Midbrain (tissue), 1 donor: ENCODE measurements around the gene SCTR.

ENCODE experiments used
- DNase-seq: peaks from one replicate; lab custom pipeline; 2025; lab: John Stamatoyannopoulos, UW

SCTR gene

DNA sequence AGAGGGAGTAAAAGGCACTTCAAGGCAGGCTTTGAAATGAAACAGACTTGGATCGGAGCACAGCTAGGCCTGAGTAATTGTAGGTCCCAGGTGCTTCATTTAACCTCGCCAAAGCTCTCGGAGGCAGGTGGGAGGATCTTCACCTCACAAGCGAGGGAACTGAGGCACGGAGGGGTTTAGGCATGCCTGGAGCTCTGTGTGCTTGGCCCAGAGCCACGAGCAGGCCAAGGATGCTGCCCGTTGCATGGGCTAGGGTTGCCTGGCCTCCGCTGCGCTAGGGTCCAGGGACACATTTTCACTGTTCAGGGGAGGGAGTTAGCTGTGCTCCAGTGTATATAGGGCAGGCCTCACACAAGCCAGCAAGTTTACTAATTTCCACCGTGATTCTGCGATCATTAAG is 81.4 kb downstream of the SCTR start:
- DNase-seq, result no peak

DNA sequence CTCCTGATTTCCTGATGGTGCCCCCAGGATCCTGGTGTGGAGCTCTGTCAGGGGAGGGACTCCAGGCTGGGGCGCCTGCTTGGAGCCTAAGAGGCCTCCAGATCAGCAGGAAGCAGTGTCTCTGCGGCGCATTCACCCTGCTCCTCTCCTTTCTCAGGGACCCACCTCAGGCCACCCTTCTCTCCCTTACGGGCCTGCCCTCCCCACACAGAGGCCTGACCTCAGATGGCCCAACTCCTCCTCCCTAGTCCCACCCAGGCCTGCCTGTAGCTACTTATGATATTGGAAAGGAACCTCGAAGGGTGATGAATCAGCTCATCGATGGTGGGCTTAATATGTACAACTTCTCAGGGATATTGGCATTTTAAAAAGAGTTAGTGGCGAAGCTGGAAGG is 82.1 kb downstream of the SCTR start:
- DNase-seq, result no peak

GRCh38 chr2:119441376-119442225 is 82.7 kb downstream of the SCTR start:
- DNase-seq, result no peak

GRCh38 chr2:119440873-119441272 is 83.4 kb downstream of the SCTR start:
- no peak for DNase-seq

- no peak for DNase-seq
Observed at GRCh38 chr2:119440501-119440870, 83.8 kb downstream of the SCTR start.

GRCh38 chr2:119439574-119440500 is 84.4 kb downstream of the SCTR start:
- DNase-seq, result no peak

DNA sequence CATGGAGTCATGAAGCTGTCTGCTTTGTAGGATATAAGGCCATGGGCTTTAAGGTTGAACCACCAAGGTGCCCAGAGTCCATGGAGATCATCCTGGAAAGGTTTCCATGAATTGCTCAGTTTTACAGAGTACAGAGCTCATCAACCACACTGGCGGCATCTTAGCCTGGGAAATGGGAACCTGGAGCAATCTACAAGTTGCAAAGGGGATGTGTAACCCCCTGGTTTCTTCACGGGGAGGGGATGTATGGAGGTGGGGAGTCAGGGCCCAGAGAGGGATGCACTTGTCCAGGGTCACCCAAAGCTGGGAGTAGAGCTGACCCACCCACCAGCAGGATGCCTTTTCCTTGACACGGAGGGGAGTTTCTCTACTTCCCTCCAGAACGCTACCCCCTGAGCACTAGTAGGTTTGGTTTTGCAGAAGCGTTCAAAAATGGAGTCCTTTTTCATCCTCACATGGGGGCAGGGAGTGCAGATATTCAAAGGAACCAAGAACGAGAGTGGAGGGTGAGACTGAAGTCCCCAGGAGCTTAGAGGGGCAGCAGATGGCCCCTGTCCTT is 85.5 kb downstream of the SCTR start:
- DNase-seq, result no peak

DNA sequence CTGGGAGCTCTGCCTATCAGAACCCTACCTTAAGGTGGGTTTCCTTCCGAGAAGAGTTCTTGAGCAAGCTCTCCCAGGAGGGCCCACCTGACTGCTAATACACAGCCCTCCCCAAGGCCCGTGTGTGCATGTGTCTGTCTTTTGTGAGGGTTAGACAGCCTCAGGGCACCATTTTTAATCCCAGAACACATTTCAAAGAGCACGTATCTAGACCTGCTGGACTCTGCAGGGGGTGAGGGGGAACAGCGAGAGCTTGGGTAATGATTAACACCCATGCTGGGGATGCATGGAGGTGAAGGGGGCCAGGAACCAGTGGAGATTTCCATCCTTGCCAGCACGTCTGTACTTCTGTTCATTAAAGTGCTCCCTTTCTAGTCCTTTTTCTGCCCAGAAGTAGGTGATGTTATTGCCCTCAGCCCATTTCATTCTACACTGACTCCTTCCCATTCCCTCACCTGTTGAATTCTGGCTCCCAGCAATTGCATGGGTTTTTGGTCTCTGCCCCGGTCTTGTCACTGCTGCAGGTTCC is 86.1 kb downstream of the SCTR start:
- DNase-seq, result no peak

GRCh38 chr2:119436993-119437772 is 87.1 kb downstream of the SCTR start:
- DNase-seq, result no peak

DNA sequence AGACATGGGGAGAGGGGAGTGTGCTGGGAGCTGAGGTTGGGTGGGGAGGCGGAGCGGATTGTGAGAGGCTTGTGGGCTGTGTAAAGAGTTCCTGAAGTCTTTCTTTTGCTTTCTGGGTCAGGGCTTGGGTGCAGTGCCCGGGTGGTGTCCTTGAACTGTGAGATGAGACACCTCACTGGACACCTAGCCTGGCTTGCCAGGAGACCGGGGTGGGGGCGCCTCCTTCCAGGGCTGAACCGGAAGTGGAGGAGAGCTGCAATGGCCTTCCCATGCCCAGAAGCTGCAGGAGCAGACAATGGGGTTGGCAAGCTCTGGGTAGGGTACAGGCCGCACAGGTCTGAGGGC is 88.4 kb downstream of the SCTR start:
- DNase-seq, result no peak

DNA sequence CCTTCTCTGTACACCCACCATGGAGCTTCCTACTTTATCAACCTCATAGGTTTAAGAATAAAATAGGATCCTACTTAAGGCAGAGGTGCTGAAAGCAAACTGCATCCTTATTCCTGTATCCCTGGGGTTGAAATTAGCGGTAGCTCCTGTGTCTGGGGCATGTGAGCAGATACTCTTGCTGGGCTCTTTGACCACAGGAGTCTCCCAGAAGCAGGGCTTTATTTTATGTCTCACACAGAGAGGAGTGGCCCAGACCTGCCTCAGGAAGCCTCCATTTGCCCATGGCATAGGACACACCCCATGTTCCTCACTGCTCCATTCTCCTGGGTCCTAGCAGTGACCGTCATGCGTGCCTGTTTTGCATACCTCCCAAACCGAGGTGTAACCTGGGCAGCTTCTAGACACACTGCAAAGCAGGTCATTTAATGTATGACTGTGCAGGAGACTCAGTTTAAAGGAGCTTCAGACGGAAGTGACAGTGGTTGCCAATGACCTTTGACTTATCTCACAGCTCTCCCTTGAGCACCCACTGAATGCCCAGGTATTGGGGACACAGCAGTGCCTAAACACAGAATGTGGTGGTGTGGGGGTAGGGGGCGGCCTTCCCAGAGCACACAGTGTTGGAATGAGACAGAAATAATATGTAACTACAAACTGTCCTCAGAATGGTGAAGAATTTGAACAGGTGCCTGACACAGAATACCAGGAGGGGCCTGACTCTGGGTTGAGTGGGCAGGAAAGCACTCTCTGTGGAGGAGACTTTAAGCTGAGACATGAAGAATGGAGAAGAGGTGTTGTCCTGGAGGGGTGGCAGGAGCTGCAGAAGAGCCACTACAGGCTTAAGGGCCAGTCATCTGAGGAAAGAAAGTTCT is 89.0 kb downstream of the SCTR start:
- DNase-seq, result no peak

DNA sequence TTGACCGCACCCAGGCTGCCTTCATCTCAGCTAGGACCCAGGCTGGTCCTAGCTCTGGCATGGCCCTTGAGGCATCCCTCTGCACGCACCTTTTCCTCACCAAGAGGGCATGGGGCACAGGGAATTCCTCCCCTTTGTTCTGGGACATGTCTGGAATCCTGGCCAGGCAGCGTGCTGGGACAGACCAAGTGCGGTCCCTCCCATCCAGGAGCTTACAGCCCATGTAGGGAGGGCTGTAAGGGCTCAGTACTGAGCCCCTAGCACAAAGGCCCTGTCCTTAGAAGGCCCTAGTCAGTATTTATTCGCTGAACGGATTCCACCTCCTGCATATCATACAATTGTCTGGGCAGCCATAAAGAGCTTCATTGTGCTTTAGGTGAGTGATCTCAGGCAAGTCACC is 89.6 kb downstream of the SCTR start:
- DNase-seq, result no peak

DNA sequence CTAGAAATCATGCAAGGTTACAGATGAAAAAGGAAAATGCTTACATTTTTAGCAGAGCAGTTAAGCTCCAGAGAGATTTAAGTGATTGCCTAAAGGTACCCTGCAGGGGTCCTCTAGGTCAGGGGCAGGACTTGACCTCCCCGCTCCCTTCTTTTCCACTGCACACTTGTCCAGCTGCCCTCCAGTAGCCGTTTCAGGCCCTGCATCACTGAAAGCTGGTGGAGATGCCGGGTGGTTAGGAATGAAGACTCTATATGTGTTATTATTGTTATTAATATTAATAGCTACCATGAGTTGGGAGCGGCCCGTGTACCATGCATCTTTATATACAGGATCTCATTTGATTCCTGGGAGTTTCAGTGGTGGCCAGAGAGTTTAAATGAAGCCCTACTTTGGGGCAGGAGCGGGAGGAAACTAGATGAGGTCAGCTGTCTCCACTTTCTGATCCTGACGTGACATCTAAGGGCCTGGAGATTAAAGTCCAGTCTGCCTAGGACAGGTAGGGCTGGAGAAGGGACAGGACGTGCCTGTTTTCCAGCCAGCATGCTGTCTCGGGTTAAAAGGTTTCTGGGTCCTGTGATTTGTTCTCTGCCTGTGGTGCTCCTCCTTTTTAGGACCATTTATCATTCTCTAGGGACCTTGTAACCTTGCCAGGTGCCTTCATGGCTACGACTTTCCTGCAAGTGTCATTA is 90.5 kb downstream of the SCTR start:
- DNase-seq, result no peak

DNA sequence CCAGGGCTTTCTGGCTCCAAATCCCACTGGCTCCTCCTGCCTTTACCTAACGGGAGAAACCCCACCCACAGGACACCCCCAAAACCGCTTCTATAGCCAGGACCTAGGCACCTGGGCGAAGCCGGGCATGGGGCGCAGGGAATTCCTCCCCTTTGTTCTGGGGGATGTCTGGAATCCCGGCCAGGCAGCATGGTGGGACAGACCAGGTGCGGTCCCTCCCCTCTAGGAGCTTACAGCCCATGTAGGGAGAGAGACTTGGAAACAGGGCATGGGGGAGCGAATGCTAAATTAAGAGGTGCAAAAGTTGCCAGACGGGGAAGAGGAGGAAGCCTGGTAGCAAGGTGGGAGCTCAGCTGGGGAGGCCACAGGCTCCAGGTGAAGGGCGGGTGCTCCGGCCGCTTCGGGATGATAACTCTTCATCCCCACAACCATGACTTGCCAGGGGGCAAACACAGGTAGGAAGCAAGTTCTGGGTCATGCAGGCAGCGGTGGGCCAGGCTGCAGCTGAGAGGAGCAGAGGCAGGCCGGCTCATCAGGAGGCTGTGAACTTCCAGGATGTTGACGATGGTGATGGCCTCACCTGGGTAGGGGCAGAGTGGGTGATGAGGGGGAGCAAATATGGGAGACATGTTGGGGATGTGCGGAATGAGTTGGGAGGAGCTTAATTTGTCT is 91.3 kb downstream of the SCTR start:
- DNase-seq, result no peak

DNA sequence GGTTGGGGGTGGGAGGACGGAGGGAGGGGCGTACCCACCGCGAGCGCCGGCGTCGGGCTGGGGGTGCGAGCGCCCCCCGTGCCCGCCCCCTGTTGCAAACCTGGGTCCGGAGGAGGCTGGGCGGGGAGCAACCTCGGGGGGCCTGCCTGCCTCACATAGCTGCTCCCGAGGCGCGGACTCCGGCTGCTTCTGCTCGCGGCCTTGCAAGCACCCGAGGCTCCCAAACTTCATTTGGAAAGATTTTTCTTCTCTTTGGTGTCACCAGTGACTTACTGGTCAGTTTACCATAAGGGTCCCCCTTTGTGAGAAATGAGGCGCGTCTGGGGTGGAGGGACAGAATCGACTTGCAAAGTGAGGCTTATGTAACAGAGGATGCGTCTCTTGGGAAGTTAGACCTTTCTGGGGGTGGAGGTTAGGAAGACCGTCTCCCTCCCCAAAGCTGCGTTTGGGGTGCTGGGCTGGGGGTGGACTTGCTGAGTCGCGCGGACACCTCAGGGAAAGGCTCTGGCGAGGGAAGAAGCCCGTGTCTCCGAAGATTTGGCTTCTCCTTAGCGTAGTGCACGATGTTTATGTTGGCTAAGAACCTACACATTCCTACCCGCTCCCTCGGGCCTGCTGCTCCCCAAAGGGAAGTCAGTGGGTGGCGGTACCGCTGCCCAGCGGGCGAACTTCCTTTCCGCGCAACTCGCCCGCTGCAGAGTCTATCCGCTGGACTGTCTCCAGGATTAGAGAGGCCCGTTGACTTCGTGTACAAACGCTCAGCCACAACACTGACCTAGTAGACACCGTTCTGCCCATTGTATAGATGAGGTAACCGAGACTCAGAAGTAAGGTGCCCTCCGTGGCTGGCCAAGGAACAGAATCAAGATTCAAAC is 92.1 kb downstream of the SCTR start:
- DNase-seq, result no peak

DNA sequence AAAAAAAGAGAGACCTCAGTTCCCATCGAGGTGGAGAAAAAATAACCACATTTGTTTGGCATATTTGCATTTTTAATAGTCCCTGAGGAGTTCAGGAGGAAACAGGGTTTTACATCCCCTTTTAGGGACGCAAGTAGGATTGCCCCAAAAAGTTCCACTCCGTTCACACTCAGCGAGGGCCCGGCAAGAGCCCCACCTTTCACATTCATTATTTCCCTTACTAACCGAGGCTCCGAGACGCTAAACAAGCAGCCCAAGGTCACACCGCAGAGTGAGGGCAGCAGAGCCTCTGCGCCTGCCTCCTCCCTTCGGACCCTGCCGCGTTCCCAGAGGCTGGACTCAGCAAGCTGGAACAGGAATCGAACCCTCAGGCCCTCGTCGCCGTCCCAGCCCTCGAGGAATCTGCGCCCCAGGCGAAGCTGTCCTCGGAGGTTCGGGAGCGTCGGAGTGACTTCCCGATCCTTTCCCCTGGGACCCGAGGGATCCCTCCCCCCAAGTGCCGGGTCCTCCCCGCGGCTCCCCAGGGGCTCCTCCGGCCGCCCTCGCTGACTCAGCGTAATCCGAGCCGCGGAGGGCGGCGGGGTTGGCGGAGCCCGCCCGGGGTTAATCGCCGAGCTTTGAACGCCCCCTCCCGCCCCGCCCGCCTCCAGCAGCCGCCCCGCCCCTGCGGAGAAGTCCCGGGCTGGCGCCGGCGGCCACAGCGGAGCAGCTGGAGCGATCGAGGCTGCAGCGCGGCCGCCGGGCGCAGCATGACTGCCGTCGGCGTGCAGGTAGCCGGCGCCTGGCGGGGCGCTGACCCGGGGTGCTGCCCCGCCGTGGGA is 92.9 kb downstream of the SCTR start, which contains the start of gene TMEM37:
TSS of gene TMEM37 (plus strand) at position 700 of the 821 bp plus-strand sequence. CDS start at position 750, 50 bp downstream.
- no peak for DNase-seq

DNA sequence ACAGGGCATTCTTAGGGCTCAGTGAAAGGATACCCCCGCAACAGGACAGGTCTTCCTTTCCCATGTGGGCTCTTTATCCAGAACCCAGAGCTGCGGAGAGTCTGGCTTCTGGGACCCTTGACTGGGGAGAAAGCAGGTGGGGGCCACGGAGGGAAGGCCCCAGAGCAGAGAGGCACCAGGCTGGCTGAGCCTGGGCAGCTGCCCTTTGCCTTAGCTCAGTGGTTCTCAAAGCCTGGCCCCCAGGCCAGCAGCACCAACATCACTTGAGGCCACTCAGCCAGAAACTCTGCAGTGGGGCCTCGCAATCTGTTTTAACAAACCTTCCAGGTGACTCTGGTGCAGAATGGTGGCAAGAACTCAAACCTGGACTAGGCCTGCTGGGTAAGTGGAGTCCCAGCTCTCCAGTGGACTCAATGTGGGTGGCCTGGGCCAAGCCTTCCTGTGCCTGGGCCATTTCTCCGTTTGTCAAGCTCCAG is 94.2 kb downstream of the SCTR start:
- no peak for DNase-seq
